Stimulated activated CD4-positive, alpha-beta T cell treated with anti-CD3 and anti-CD28 coated beads, TNF-alpha, amount 100 ng/mL, for 4 hours (primary cell): ENCODE data around the gene MARCHF11.
A peak's percentile ranks its signal among the peaks of the same experiment; 100 is the strongest.

Experiments
- DNase-seq, 3 experiments: peaks; one replicate each; pipeline ENCODE4 v3.0.0-alpha.2; 2020; ENCODE audit warnings: low read depth in 3 of 3

The MARCHF11 gene, protein sequence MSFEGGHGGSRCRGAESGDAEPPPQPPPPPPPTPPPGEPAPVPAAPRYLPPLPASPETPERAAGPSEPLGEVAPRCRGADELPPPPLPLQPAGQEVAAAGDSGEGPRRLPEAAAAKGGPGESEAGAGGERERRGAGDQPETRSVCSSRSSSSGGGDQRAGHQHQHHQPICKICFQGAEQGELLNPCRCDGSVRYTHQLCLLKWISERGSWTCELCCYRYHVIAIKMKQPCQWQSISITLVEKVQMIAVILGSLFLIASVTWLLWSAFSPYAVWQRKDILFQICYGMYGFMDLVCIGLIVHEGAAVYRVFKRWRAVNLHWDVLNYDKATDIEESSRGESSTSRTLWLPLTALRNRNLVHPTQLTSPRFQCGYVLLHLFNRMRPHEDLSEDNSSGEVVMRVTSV

DNA sequence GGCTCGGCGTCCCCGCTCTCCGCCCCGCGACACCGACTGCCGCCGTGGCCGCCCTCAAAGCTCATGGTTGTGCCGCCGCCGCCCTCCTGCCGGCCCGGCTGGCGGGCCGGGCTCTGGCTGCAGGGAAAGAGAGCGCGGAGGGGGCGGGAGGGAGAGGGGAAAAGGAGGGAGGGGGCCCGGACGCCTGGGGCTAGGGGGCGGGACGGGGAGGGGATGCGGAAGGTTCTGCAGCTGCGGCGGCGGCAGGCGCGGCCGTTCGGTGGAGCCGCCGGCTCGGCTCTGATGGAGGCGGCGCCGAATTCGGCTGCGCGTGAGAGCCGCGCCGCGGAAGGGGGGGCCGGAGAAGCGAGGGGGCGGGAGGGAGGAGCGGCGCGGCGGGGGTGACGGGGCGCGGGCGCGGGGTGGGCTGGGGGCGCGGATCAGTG, at the start of gene MARCHF11:
TSS of gene MARCHF11 (minus strand) at position 281 of the 425 bp plus-strand sequence. CDS start at position 65, 216 bp downstream.
- DNase-seq = no peak

DNA sequence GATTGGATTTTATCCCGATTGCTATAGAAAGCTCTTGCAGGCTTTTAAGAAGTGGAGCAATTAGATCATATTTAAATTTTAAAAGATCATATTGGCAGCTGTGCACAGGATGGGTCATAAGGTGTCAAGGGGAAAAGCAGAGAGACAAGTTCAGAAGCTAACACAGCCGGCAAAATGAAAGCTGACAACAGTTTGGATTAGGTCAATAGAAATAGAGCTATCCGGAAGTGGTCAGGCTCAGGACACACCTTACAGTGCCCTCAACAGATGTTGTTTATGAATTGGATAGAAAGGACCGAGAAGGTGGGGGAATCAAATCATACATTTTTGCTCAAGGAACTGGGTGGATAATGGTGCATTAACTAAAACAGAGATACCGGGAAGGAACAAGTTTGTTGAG, 46.3 kb upstream of the MARCHF11 start:
- DNase-seq = no peak

DNA sequence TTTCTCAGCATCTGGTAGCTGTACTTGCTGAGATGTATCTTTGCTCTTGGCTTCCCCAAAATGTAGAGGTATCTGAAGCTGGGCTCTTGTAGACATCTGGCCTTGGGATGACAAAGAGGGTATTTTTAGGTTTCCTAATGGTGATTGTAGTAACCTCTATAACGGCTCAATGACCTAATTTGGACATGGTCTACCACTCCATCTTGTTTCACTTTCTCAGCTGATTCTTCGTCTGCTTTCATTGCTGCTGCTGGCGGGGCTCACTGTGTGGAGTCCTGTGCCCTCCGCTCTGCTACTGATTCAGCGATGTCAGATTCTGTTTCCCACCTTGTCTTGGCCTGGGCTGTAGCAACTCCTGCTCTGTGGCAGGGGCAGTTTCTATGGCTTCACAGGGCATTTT, 12.7 kb upstream of the MARCHF11 start:
- no peak for DNase-seq

DNA sequence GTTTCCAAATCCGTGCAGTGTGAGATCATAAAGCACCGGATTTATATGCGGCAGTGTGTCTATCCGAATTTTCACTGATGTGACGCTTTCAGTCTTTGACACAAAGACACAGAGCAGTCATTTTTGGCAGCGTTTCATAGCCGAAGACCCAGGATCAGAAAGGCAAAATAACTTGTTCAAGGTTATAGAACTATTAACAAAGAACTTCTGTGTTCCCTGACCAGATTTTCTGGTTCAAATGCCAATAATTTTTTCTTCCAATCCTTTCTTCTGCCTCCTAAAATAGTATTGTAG, 1.1 kb upstream of the MARCHF11 start:
- DNase-seq = no peak

DNA sequence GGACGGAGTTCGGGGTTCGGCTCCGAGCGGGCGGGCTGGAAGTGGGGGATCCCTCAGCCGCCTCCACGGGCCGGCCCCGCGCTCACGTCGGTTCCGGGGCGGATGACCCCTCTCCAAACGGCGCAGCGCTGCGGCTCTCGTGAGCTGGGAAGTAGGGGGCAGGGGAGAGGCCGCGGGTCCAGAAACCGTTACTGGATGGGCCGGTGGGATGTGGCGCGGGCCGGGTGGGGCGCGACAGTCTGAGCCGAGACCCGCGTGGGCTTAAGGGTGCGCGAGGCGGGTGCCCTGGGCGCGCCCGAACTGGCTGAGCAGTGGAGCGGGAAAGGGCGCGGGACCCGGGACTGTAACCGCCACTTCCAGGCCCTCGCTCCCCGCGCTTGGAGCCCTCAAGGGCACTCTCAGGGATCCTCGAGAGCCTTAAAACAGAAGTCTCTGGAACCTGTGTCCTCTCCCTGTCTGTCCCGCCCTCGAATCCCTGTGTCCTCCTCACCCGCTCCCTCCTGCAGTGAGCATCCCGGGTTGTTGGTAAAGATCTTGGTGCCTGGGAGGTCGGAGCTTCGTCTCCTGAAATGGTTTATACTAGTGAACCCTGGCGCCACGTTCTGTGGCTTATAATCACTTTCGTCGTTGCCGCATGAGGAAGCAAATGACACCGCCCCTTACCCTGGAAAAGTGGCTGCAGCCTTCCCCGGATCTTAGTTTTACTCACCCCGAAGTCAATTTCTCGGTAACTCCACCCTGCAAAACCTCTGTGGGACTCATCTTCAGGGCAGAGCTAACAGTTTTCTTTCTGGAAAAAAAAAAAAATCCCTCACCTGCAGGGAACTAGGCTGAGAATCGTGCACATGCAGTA, 571 bp upstream of the MARCHF11 start:
- no peak for DNase-seq

DNA sequence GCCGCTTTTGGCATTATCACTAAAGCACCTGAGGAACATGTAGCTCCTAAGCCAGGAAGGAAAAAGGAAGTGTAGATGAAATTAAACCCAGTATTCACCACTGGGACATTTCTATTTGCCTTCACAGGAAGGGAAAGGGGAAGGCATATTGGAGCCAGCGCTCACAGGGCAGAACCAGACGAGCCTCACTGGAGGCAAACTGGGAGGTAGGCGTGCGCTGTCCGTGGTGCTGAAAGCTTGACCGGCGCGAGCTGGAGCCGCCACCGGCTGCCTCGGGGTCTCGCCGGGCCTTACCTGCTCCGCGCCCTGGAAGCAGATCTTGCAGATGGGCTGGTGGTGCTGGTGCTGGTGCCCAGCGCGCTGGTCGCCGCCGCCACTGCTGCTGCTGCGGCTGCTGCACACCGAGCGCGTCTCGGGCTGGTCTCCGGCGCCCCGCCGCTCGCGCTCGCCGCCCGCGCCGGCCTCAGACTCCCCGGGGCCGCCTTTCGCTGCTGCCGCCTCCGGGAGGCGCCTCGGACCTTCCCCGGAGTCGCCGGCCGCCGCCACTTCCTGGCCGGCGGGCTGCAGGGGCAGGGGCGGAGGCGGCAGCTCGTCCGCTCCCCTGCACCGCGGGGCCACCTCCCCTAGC, 732 bp downstream of the MARCHF11 start:
- peak in 1 of 3 experiments; percentile 7 for DNase-seq

DNA sequence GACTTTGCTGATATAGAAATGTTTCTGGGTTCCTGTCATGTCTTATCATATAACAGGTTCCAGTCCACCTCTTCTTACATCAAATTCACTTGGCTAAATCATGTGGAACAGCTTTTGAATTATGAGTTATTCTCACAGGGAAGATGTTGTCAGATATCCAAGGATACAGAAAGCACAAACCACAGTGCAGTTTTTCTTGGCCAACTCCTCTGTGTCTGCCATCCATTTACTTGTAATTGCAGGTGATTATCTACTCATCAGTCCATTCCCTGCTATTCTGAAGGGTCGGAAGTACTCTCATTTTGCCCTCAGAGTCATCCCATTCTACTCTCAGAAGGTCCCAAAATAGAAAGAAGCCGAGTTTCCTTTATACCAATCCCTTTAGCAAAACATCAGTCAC, 10.0 kb downstream of the MARCHF11 start:
- no peak for DNase-seq

DNA sequence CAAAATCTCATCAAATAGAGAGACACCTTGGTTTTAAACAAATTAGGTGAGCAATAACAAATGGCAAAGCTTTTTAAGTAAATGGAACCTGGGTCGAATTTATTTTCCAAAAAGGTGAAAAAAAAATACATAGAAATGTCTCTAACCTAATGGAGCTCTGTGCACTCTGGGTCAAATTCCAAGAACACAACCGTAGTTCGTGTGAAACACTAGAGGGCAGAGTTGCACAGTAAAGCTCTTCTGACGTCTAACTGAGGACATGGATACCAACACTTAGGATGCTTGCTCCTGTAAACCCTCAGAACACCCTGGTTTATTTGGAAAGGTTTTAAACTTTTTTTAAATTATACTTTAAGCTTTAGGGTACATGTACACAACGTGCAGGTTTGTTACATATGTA, 18.9 kb downstream of the MARCHF11 start:
- DNase-seq = no peak

DNA sequence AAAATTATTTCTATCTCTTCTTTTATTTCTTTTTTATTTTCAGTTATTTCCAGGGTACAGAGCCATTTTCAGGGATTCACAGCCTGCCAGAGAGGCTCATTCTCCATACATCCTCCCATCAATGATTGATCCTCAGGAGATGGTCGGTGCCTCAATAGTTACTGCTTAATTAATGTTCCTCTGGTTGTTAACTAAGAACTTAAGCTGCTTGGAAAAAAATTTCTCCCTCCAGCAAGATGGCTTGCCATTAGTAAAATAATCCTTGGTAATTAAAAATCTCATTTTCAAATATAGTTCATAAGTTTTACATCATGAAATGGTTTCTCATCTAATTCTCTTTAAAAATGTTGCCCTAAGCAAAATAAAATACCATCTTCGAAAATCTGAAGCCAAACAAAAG, 20.0 kb downstream of the MARCHF11 start:
- no peak for DNase-seq

DNA sequence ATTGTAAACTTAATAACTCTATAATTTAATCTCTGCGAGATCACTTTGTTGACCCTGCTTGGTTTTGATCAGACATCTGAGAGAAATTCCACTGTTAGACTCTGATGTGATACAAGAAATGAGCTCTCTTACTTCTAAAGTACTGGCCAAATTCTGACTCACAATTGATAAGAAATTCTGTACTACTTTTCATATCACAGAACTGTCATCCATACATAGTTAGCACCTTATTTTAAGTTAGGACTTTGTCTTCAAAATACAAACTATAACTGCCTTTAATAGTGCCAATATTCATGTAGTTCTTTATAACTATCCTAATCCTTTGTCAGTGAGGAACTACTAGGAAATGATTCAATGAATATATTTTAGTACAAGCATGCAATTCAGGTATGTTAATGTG, 23.4 kb downstream of the MARCHF11 start:
- DNase-seq = no peak

DNA sequence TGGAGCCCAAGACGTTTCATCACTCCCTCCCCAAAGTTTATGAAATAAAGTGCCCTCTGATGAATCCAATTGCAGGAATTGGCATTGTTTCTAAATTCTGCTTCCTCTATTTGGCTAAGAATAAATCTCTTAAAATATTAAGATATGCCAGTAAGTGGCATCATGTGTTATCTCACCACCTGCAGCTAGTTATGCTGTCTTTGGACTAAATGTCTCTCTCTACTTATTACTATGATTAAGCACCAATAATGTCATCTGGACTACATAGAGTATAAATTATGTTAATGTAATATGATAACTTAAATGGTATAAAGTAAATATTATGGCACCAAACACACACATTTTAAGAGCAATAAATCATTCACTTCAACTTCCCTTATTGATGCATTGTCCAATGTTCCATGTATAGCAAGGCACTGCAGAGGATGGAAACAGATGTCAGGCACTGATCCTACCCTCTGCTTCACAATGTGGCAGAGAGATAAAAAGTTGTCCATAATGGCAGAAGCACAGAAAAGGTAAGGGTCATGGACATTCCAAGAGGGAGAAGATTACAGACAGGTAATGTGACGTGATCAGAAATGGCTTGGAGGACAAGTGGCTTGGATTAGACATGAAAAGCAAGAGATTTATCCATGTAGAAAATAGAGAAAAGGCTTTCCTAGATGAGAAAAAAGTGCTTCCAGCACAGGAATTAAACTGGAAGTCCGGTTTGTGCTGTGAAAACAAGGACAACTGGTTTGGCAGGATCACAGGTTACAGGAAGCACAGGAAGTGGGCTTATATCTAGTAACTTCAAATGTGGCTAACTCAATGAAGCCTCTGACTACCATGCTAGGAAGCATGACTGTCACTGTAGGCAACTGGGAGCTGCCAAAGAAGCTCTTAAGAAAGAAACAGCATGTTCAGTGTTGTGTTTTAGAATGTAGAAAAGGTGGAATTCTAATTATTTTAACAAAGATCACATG, 26.7 kb downstream of the MARCHF11 start:
- DNase-seq = no peak

DNA sequence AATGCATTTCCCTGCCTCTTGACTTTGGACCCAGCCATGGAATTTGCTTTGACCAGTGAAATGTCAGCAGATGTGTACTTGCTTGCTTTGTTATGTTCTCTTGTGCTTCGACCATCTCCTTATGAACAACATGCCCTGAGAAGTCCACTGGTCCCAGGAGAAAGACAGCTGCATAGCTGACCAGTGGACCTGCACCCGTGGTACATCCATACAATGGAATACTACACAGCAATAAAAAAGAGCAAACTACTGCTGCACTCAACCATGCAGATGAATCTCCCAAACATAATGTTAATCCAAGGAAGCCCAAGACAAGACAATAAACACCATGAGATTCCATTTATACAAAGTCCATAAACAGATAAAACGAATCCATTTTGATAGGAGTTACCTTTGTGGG, 30.0 kb downstream of the MARCHF11 start:
- DNase-seq = no peak

DNA sequence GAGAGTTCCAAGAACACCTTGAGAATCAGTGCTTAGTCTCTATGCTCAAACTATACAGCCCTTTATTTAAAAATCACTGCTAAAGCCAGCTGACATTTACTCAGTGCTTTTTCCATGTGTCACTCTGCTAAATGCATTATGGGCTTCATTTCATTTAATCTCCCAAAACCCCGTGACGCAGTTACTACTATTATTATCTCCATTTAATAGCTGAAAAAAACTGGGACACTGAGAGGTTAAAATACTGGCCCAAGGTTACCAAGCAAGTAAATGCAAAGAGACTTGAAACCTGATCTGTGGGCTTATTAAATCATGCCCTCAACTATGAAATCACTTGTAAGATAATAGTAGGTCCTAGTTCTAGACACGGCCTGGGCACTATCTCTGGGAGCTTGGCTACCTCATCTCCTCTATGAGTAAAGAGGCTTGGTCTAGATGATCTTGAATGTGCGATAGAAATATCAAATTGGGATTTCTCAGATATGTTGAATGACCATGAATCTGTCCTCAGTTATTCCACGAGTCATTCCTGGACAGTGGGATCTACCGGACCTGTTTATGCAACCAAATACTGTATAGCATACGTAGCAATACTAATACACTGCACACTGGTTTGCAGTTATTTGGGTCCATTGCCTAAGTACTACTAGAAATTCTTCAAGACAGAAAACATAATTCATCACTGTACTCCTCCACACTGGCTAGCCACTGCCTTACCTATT, 32.3 kb downstream of the MARCHF11 start:
- DNase-seq = no peak

DNA sequence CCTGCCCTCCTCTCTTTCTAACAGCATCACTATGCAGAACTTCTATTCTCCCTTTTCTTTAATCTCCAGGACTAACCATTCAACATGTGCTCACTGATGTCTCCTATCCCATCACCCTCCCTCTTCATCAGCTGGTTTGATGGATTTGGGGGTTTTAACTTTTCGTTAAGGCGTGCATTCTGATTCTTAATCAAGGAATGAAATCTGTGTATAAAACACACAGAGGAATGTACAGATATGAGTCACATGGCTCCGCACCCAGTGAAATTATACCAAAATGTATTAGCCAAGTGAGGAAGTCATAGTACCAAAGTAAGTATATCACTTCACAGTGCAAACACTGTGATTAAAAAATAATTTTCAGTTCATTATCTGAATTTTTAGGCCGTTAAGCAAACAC, 35.2 kb downstream of the MARCHF11 start:
- DNase-seq = no peak

DNA sequence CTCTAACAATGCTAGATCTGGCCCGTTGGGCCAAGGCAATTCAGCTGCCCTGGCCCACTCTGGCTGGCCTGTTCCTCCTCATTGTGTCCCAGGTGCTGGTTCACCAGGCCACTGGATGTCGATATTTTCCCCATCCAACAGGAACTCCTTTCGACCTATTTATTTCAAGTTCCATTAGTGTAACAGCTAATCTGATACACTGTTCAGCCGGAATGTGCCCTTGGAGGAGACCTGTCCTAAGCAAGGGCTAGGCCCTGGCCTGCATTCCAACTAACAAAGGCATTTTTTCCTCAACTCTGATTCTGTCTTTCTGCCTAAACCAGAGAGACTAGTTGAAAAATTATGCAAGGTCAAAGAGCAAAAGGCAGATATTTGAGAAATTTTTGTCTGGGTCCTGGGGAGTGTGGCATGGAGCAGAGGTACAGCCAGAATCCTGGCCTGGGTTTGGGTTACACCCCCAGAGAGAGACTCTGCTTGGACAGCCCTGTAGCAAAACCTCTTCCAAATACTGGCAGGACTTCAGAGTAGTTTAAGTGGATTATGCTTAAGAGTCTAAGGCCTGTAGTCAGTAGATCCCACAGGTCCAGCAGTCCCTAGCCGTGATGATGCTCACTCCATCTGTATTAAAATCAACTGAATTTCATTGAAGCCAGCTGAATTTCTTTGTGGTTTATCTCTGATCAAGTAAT, 36.1 kb downstream of the MARCHF11 start:
- no peak for DNase-seq

DNA sequence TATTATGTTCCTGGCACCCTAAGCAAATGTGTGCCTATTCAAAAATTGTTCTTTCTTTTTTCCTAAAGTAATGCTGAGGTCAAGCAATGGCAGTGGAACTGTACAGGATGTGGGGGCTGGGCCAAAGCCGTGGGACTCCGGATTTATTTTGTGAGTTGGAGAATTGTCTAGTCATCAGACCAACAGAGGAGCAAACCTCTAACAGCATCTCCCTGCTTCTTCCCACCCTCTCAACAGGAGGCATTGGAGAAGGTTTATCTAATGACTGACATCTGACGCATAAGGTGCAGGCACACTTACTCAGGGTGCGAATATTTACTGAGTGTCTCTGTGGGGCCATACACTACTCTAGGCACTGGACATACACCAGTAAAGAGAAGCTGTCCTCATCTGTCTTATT, 38.6 kb downstream of the MARCHF11 start:
- no peak for DNase-seq

DNA sequence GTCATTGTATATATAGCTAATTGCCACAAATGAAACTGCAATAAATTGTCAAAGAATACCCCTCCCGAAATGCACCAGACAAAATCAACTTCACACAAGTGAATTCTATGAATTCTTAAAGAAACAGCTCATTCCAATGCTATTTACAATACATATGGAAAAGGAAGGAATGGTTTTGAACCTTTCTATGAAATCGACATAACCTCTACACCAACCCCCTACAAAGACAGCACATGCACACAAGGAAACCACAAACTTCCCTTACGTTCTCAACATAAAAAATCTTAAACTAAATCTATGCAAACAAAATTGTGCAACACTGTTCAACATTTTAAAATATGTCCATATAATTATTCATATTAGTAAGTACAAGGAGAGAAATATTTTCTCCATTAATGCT, 39.2 kb downstream of the MARCHF11 start:
- no peak for DNase-seq

DNA sequence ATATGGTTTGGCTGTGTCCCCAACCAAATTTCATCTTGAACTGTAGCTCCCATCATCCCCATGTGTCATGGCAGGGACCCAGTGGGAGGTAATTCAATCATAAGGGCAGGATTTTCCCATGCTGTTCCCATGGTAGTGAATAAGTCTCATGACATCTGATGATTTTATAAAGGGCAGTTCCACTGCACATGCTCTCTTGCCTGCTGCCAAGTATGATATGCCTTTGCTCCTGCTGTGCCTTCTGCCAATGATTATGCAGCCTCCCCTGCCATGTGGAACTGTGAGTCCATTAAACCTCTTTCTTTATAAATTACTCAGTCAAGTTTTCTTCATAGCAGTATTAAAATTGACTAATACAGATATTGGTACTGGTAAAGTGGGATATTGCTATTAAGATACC, 42.4 kb downstream of the MARCHF11 start:
- DNase-seq = no peak

DNA sequence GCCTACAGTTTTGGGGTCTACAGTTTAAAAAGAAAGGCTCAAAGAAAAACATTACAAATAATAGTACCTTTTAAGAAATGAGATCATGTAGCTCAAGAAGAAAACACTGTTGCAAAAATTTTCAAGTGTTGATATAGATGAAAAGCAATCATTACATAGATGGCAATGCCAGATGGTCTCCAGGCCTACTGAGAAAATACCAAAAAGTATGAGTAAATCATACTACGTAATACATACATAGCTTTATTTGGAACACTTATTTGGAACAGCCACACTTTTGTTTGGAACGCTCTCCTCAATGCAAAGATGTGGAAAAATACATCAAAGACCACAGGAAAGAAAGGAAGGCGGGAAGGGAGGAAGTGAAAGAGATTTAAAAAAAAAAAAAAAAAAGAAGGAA, 44.1 kb downstream of the MARCHF11 start:
- DNase-seq = no peak

DNA sequence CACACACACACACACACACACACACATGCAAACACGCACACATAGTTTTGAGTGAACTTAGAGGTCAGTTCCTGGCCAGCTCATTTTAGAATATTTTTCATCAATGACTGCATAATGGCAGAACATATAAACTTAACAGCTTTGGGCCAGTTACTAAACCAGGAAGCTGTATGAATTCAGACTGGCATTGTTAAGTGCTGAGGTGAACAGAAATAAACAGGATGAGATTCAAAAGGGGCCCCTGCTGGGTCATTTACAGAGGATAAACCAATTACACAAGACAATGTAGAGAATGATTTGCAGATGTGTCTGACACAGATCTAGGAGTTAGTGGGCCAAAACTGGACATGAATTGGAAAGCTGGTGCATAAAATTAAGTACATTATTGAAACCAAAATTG, 44.6 kb downstream of the MARCHF11 start:
- no peak for DNase-seq
